DND-41 (cell line): ENCODE results near the gene PNPLA6.

ENCODE experiments used
- ATAC-seq: fragments of 200-7000 bp; cut with Tn5 transposase; 3 replicates; pipeline ENCODE4 v1.9.1; 2021; ENCODE audit warnings: low read depth; ENCODE audit not compliant: insufficient read depth
- DNase-seq: peaks from one replicate; pipeline ENCODE4 v3.0.0-alpha.2; 2020
- H2AFZ ChIP-seq: 2 replicates; pipeline ENCODE4 v1.6.0; 2012; ENCODE audit warnings: low read depth, low read length
- H3K27ac ChIP-seq: 2 replicates; pipeline ENCODE4 v1.5.1; 2012; ENCODE audit warnings: low read length, inconsistent platforms
- H3K27me3 ChIP-seq: fragments of 200-600 bp; sonication (generic); 2 replicates; pipeline ENCODE4 v1.6.0; 2012; ENCODE audit warnings: low read length, mild to moderate bottlenecking, inconsistent platforms; ENCODE audit not compliant: insufficient read depth, poor library complexity
- H3K36me3 ChIP-seq: 2 replicates; pipeline ENCODE4 v1.5.1; 2012; ENCODE audit warnings: low read length, inconsistent platforms; ENCODE audit not compliant: insufficient read depth
- H3K4me1 ChIP-seq: 2 replicates; pipeline ENCODE4 v1.5.1; 2012; ENCODE audit warnings: mild to moderate bottlenecking, low read length; ENCODE audit not compliant: insufficient read depth
- H3K4me2 ChIP-seq: 2 replicates; pipeline ENCODE4 v1.6.0; 2012; ENCODE audit warnings: mild to moderate bottlenecking, moderate library complexity, low read length, inconsistent platforms; ENCODE audit not compliant: insufficient read depth
- H3K4me3 ChIP-seq, 2 experiments: fragments of 200-600 bp in 1 of 2; shearing (Covaris generic) in 1 of 2; 2 replicates each; pipeline ENCODE4 v1.5.1; 2012 to 2016; ENCODE audit warnings: inconsistent platforms in 2 of 2, low read length in 2 of 2, mild to moderate bottlenecking in 2 of 2, low read depth in 1 of 2, moderate library complexity in 1 of 2
- H3K79me2 ChIP-seq: 2 replicates; pipeline ENCODE4 v1.6.0; 2012; ENCODE audit warnings: low read length, inconsistent platforms; ENCODE audit not compliant: insufficient read depth
- H3K9ac ChIP-seq: 2 replicates; pipeline ENCODE4 v1.6.0; 2012; ENCODE audit warnings: low read depth, mild to moderate bottlenecking, inconsistent platforms, low read length, moderate library complexity
- H3K9me3 ChIP-seq: 2 replicates; pipeline ENCODE4 v1.5.1; 2012; ENCODE audit warnings: low read length, moderate library complexity, mild to moderate bottlenecking, inconsistent platforms; ENCODE audit not compliant: insufficient read depth, severe bottlenecking
- H4K20me1 ChIP-seq: 2 replicates; pipeline ENCODE4 v1.6.0; 2012; ENCODE audit warnings: low read length; ENCODE audit not compliant: insufficient read depth
- CTCF ChIP-seq: IDR thresholded peaks from 2 replicates; pipeline ENCODE4 v1.5.1; 2012; ENCODE audit warnings: borderline replicate concordance, low read length, moderate library complexity, mild to moderate bottlenecking; ENCODE audit not compliant: poor library complexity, severe bottlenecking; ENCODE audit errors: extremely low read depth
- EZH2 ChIP-seq: IDR thresholded peaks from 3 replicates; pipeline ENCODE4 v1.6.1; 2012; ENCODE audit warnings: borderline replicate concordance, low read depth, mild to moderate bottlenecking, moderate library complexity, low read length, inconsistent platforms; ENCODE audit not compliant: severe bottlenecking

The PNPLA6 gene

GRCh38 chr19:7505682-7506384, 29.7 kb upstream of the PNPLA6 start:
- Histone ChIP-seq H4K20me1 (no peaks in the 10 kb centered on the region), H3K9me3 (no peaks in the 10 kb centered on the region), H3K79me2 (no peaks in the 10 kb centered on the region), H2AFZ (no peak overlapping the region), H3K27me3 (no peaks in the 10 kb centered on the region), H3K27ac (no peak overlapping the region), H3K4me2 (no peak overlapping the region), H3K4me3 (no peak overlapping the region), H3K9ac (no peak overlapping the region), H3K36me3 (no peaks in the 10 kb centered on the region), H3K4me1 (no peaks in the 10 kb centered on the region)
- TF ChIP-seq CTCF (no peak), EZH2 (no peak)
- ATAC-seq, result peak; percentile 13; the same call in 1 of the 3 replicates
- no peak for DNase-seq

GRCh38 chr19:7506385-7507328, 28.9 kb upstream of the PNPLA6 start:
- Histone ChIP-seq H3K4me3 (no peak overlapping the region), H3K9ac (no peak overlapping the region), H3K9me3 (no peaks in the 10 kb centered on the region), H3K27ac (no peak overlapping the region), H3K36me3 (no peaks in the 10 kb centered on the region), H3K4me2 (no peak overlapping the region), H2AFZ (no peak overlapping the region), H4K20me1 (no peaks in the 10 kb centered on the region), H3K79me2 (no peaks in the 10 kb centered on the region), H3K4me1 (no peaks in the 10 kb centered on the region), H3K27me3 (no peaks in the 10 kb centered on the region)
- DNase-seq (peak; percentile 56), ATAC-seq (peak; percentile 76)
- no peak for TF ChIP-seq EZH2
- no peak for TF ChIP-seq CTCF

GRCh38 chr19:7507884-7508283, 27.6 kb upstream of the PNPLA6 start:
- H3K4me3 ChIP-seq, result no peak overlapping the region
- H3K36me3 ChIP-seq, result no peaks in the 10 kb centered on the region
- H3K9me3 ChIP-seq, result no peaks in the 10 kb centered on the region
- DNase-seq (no peak), ATAC-seq (no peak)
- H4K20me1 ChIP-seq, result no peaks in the 10 kb centered on the region
- no peaks in the 10 kb centered on the region for H3K4me1 ChIP-seq
- H3K79me2 ChIP-seq, result no peaks in the 10 kb centered on the region
- H3K27ac ChIP-seq, result no peak overlapping the region
- H3K27me3 ChIP-seq, result no peaks in the 10 kb centered on the region
- no peak overlapping the region for H3K9ac ChIP-seq
- TF ChIP-seq EZH2 (no peak), CTCF (no peak)
- H3K4me2 ChIP-seq, result no peak overlapping the region
- H2AFZ ChIP-seq, result no peak overlapping the region
